Heart right ventricle (tissue), 16 donors: ENCODE data around the gene RCHY1. TPM values are rescaled to one million over a fixed set of nuclear protein-coding genes. Genes with fewer than 3 reads are reported as not detected.
"Not testable (repeated sequence)": the region's sequence is repeated elsewhere in the genome, so short reads cannot be mapped to it uniquely, and the experiment has no call there.

Experiments used
- ATAC-seq, 8 donors: fragments of 200-7000 bp; cut with Tn5 transposase; one replicate each; pipeline ENCODE4 v1.9.1; 2020; ENCODE audit warnings: mild to moderate bottlenecking in 8 of 8, moderate library complexity in 8 of 8, moderate number of reproducible peaks in 1 of 8
- DNase-seq, 2 donors: peaks; one replicate each; pipeline ENCODE4 v3.0.0-alpha.2; 2020
- H3K27ac ChIP-seq, 10 donors: fragments of 200-600 bp; sonication (generic) in 2 of 10; one replicate each; pipeline versions ENCODE4 v1.5.0 to v1.8.0; 2020 to 2022; ENCODE audit warnings: mild to moderate bottlenecking in 3 of 10
- H3K27me3 ChIP-seq, 7 donors: fragments of 200-600 bp; one replicate each; pipeline ENCODE4 v1.8.0; 2021 to 2022; ENCODE audit warnings: mild to moderate bottlenecking in 2 of 7
- H3K36me3 ChIP-seq, 9 donors: fragments of 200-600 bp; sonication (generic) in 1 of 9; one replicate each; pipeline versions ENCODE4 v1.5.0 to v1.8.0; 2020 to 2022; ENCODE audit warnings: mild to moderate bottlenecking in 2 of 9
- H3K4me1 ChIP-seq, 9 donors: fragments of 200-600 bp; sonication (generic) in 1 of 9; one replicate each; pipeline versions ENCODE4 v1.5.0 to v1.8.0; 2020 to 2022; ENCODE audit warnings: mild to moderate bottlenecking in 4 of 9
- H3K4me3 ChIP-seq, 10 donors: fragments of 200-600 bp; sonication (generic) in 2 of 10; one replicate each; pipeline versions ENCODE4 v1.5.0 to v1.8.0; 2020 to 2022; ENCODE audit warnings: mild to moderate bottlenecking in 7 of 10, moderate library complexity in 2 of 10
- H3K9me3 ChIP-seq, 11 donors: fragments of 200-600 bp in 10 of 11; sonication (generic) in 2 of 11; one replicate each; pipeline versions ENCODE4 v1.5.0 to v1.8.0; 2013 to 2022; ENCODE audit warnings: mild to moderate bottlenecking in 2 of 11, control low read depth in 1 of 11, moderate library complexity in 1 of 11
- WGBS, 2 donors: extraction: QIAGEN DNeasy Blood & Tissue Kit; methylation state at CpG; one replicate each; pipeline ENCODE4 v1.1.7; 2013; ENCODE audit warnings: inconsistent platforms in 1 of 2; 5-methylcytosine and 5-hydroxymethylcytosine counted together
- intact Hi-C, 10 donors: fragments of 100-400 bp; cut with DNase I; formaldehyde crosslinking; loops; one replicate each; pipeline versions ENCODE4 v1.11.1 to v1.14.2; 2022
- polyA plus RNA-seq, 2 donors: library from polyadenylated mRNA; stranded (reverse); fragments of 200-250 nt; gene quantifications; one replicate each; pipeline ENCODE4 v1.2.3, GENCODE V29; 2013
- total RNA-seq, 10 donors: library from RNA; stranded (reverse); fragmentation: NEBNext Ultra II Directional in 3 of 10; extraction: Animal tissue kit (Norgen Biotek cat#: 25700) in 3 of 10; gene quantifications; one replicate each; pipeline versions ENCODE4 v1.2.1 to v1.2.4, GENCODE V29; 2021 to 2023
- TF ChIP-seq, protein P1 (sequence below), 9 donors: fragments of 200-600 bp; sonication (generic) in 2 of 9; IDR thresholded peaks; one replicate each; pipeline versions ENCODE4 v1.5.0 to v1.8.0; 2021 to 2022; ENCODE audit warnings: antibody characterized with exemption in 9 of 9, mild to moderate bottlenecking in 5 of 9, moderate library complexity in 1 of 9
- donor health status: Arrhythmogenic right ventricular cardiomyopathy.
- donor health status: ischemic (EF 13 %, LVEDD 7.1; RV severe dilation, severe dysfunction).
- donor health status: healthy with polysubstance abuse.
- donor health status: DM: no; HTN: yes; CAD: no.
- donor health status: DM: no; HTN: no; CAD: no.
- donor health status: ischemic (EF 25% LVEDD 6.9; RV normal size, moderate dysfunction).
- donor health status: ischemic (EF 25% LVEDD 5.7; RV mildly dilated, moderate dysfunction).
- donor health status: healthy.
- donor health status: DM: yes; HTN: yes; CAD: no.
- donor health status: Ischemic cardiomyopathy.
- donor health status: ischemic (EF 35%, LVEDD 5.7; RV mildly dilated, moderate dysfunction).
- donor health status: nonischemic (EF 11% LVEDD 7.7; RV severe dilation, severe dysfunction).
- donor health status: DM: yes; HTN: yes; CAD: no.
- donor health status: PGD.
- donor health status: ischemic (EF 29% LVEDD 5.4; RV normal size, mild dysfunction).
- donor health status: nonischemic (EF 23%, LVEDD 6.1; RV moderate dilation, normal function).

Gene RCHY1
- total and polyA plus RNA-seq, 12 donors = 15.5 to 62.0 (median 46.3) TPM

DNA sequence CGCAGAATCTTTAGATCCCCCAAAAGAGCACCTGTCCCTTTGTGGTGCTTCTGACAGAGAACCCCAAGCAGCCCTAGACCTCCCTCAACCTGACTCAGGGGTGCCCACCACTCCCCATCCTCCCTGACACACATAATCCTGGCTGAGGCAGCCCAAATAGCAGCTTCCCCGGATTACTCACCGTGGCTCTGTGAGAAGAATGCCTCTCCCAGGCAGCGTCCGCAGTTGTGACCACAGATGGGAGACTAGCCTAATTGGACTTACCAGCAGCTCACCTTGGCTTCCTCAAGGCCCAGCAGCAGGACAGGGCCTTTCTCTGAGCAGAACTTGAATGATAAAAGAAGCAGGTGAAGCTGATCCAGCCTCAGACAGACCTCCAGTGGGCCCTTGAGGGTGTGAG lies 31.3 kb upstream of the RCHY1 start:
- Histone ChIP-seq H3K4me3 (no peak overlapping the region), H3K4me1 (peaks cover 0 to 5% (median 0%) of the 10 kb centered on the region in 9 donors), H3K36me3 (peaks cover 0 to 34% (median 4%) of the 10 kb centered on the region in 9 donors), H3K27ac (no peak overlapping the region), H3K27me3 (no peaks in the 10 kb centered on the region), H3K9me3 (no peaks in the 10 kb centered on the region)
- intact Hi-C loops = no loop called here
- TF ChIP-seq, protein P1, sequence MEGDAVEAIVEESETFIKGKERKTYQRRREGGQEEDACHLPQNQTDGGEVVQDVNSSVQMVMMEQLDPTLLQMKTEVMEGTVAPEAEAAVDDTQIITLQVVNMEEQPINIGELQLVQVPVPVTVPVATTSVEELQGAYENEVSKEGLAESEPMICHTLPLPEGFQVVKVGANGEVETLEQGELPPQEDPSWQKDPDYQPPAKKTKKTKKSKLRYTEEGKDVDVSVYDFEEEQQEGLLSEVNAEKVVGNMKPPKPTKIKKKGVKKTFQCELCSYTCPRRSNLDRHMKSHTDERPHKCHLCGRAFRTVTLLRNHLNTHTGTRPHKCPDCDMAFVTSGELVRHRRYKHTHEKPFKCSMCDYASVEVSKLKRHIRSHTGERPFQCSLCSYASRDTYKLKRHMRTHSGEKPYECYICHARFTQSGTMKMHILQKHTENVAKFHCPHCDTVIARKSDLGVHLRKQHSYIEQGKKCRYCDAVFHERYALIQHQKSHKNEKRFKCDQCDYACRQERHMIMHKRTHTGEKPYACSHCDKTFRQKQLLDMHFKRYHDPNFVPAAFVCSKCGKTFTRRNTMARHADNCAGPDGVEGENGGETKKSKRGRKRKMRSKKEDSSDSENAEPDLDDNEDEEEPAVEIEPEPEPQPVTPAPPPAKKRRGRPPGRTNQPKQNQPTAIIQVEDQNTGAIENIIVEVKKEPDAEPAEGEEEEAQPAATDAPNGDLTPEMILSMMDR (IDR thresholded peaks at IDR 0.05) = no peak
- WGBS, 2 donors = 92 to 93% methylated on average over 5 of the region's 5 CpGs
- DNase-seq (no peak), ATAC-seq (no peak)

DNA sequence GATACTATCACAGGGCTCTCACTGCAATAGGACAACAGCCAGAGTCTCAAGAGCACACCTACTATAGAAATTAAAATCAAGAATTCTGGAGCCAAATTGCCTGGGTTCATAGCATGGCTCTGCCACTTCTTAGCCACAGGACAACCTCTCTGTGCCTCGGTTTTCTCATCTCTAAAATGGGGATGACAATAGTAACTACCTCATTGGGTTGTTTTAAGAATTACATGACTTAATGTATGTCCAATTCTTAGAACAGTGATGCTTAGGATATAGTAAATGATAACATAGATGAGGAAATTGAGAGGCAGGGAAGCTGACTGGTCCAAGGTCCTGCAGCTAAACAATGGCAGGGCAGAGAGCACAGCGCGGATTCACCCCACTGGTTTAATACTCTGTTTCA lies 30.7 kb upstream of the RCHY1 start:
- ATAC-seq (no peak), DNase-seq (no peak)
- Histone ChIP-seq H3K36me3 (peaks cover 0 to 40% (median 4%) of the 10 kb centered on the region in 9 donors), H3K4me1 (peaks cover 0 to 5% (median 0%) of the 10 kb centered on the region in 9 donors), H3K27ac (no peak overlapping the region), H3K4me3 (no peak overlapping the region), H3K27me3 (no peaks in the 10 kb centered on the region), H3K9me3 (no peaks in the 10 kb centered on the region)
- 94 to 95% methylated on average over 3 of the region's 3 CpGs for WGBS, 2 donors
- TF ChIP-seq, protein P1 (IDR thresholded peaks at IDR 0.05) = no peak
- intact Hi-C loops = no loop called here

DNA sequence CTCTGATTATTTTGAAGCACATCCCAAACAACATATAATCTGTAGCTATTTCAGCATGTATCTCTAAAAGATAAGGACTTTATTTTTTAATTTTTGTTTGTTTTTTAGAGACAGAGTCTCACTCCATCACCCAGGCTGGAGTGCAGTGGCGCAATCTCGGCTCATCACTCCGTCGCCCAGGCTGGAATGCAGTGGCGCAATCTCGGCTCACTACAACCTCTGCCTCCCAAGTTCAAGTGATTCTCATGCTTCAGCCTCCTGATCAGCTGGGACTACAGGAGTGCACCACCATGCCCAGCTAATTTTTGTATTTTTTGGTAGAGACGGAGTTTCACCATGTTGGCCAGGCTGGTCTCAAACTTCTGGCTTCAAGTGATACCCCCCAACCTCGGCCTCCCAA lies 30.0 kb upstream of the RCHY1 start:
- H3K27ac ChIP-seq, DNase-seq, H3K4me1 ChIP-seq, H3K9me3 ChIP-seq, H3K4me3 ChIP-seq, H3K27me3 ChIP-seq, intact Hi-C loops, ATAC-seq: not testable (repeated sequence)
- H3K36me3 ChIP-seq = peaks cover 0 to 47% (median 4%) of the 10 kb centered on the region in 9 donors
- WGBS, 2 donors = 95% methylated on average over 8 of the region's 8 CpGs

DNA sequence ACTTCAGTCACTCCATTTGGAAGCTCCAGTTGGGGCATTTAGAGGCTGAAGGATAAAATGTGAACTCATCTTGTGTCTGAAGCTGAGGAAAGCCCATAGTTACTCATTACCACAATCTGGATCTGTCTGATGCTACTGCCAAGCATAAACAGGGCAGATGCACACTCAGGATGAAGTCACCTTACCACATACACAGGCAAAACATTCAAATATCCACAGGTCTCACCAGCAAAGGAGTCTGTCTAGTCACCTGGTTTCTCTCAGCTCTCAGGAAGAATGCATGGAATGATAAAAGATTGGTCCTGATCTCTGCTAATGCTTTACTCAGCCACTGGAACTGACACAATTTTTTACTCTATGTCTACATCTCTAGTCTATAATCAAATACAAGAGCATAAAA lies 28.6 kb upstream of the RCHY1 start:
- Histone ChIP-seq H3K27me3 (no peaks in the 10 kb centered on the region), H3K9me3 (no peaks in the 10 kb centered on the region), H3K4me1 (peaks cover 0 to 2% (median 0%) of the 10 kb centered on the region in 9 donors), H3K4me3 (no peak overlapping the region), H3K27ac (no peak overlapping the region), H3K36me3 (peaks cover 0 to 60% (median 6%) of the 10 kb centered on the region in 9 donors)
- no peak for DNase-seq
- intact Hi-C loops = no loop called here
- ATAC-seq = no peak
- TF ChIP-seq, protein P1 (IDR thresholded peaks at IDR 0.05) = no peak

DNA sequence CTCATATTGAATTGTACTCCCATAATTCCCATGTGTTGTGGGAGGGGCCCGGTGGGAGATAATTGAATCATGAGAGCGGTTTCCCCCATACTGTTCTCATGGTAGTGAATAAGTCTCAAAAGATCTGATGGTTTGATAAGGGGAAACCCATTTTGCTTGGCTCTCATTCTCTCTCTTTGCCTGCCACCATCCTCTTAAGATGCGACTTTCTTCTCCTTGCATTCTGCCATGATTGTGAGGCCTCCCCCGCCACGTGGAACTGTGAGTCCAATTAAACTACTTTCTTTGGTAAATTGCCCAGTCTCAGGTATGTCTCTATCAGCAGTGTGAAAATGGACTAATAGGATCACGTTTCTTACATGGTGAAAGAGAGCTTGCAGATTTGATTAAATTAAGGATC lies 23.1 kb upstream of the RCHY1 start:
- H3K4me1 ChIP-seq, H3K27me3 ChIP-seq, H3K27ac ChIP-seq, H3K4me3 ChIP-seq, ATAC-seq, DNase-seq, intact Hi-C loops: not testable (repeated sequence)
- H3K36me3 ChIP-seq = peaks cover 0 to 44% (median 6%) of the 10 kb centered on the region in 9 donors
- H3K9me3 ChIP-seq = peaks cover 0 to 19% (median 0%) of the 10 kb centered on the region in 11 donors
- 88 to 94% methylated on average over 6 of the region's 6 CpGs for WGBS, 2 donors

DNA sequence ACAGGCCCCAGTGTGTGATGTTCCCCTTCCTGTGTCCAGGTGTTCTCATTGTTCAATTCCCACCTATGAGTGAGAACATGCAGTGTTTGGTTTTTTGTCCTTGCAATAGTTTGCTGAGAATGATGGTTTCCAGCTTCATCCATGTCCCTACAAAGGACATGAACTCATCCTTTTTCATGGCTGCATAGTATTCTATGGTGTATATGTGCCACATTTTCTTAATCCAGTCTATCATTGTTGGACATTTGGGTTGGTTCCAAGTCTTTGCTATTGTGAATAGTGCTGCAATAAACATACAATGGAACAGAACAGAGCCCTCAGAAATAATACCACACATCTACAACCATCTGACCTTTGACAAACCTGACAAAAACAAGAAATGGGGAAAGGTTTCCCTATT lies 19.7 kb upstream of the RCHY1 start:
- DNase-seq, ATAC-seq, H3K27ac ChIP-seq, H3K4me1 ChIP-seq, H3K27me3 ChIP-seq, H3K4me3 ChIP-seq, intact Hi-C loops: not testable (repeated sequence)
- Histone ChIP-seq H3K9me3 (peaks cover 0 to 26% (median 0%) of the 10 kb centered on the region in 11 donors), H3K36me3 (peaks cover 0 to 61% (median 10%) of the 10 kb centered on the region in 9 donors)

DNA sequence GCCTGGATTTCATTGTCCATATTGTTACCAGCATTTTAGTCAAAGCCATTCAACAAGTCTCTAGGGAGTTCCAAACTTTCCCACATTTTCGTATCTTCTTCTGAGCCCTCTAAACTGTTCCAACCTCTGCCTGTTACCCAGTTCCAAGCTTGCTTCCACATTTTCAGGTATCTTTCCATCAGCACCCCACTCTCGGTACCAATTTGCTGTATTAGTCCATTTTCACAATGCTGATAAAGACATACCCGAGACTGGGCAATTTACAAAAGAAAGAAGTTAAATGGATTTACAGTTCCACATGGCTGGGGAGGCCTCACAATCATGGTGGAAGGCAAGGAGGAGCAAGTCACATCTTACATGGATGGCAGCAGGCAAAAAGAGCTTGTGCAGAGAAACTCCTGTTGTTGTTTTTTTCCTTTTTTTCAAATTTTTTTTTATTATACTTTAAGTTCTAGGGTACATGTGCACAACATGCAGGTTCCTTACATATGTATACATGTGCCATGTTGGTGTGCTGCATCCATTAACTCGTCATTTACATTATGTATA lies 19.2 kb upstream of the RCHY1 start:
- H3K27ac ChIP-seq, intact Hi-C loops, H3K4me3 ChIP-seq, H3K27me3 ChIP-seq, ATAC-seq, H3K4me1 ChIP-seq, DNase-seq: not testable (repeated sequence)
- Histone ChIP-seq H3K9me3 (peaks cover 0 to 26% (median 0%) of the 10 kb centered on the region in 11 donors), H3K36me3 (peaks cover 0 to 61% (median 10%) of the 10 kb centered on the region in 9 donors)
- 95 to 97% methylated on average over 4 of the region's 4 CpGs for WGBS, 2 donors

DNA sequence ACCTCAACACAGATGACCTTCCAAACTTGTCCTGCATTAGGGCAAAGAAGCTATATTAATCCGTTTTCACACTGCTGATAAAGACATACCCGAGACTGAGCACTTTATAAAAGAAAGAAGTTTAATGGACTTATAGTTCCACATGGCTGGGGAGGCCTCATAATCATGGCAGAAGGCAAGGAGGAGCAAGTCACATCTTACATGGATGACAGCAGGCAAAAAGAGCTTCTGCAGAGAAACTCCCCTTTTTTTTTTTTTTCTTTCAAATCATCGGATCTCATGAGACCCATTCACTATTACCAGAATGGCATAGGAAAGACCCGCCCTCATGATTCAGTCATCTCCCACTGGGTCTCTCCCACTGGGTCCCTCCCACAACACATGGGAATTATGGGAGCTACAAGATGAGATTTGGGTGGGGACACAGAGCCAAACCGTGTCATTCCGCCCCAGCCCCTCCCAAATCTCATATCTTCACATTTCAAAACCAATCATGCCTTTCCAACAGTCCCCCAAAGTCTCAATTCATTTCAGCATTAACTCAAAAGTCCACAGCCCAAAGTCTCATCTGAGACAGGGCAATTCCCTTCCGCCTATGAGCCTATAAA lies 17.4 kb upstream of the RCHY1 start:
- H3K27ac ChIP-seq, H3K4me3 ChIP-seq, H3K4me1 ChIP-seq, H3K27me3 ChIP-seq, ATAC-seq, intact Hi-C loops, DNase-seq: not testable (repeated sequence)
- WGBS, 2 donors = 86 to 95% methylated on average over 7 of the region's 7 CpGs
- peaks cover 0 to 26% (median 0%) of the 10 kb centered on the region in 11 donors for H3K9me3 ChIP-seq
- peaks cover 0 to 69% (median 20%) of the 10 kb centered on the region in 9 donors for H3K36me3 ChIP-seq
